ENCODE results near the gene FAAP20. TPM values are rescaled to one million over a fixed set of nuclear protein-coding genes. Genes with fewer than 3 reads are reported as not detected.

FAAP20 gene
- total and polyA plus RNA-seq, 2 of the 8 experiments (the other 6 are each of a cell fraction or from before 2014, with no cell fraction given) = 58.4 to 99.8 TPM

DNA sequence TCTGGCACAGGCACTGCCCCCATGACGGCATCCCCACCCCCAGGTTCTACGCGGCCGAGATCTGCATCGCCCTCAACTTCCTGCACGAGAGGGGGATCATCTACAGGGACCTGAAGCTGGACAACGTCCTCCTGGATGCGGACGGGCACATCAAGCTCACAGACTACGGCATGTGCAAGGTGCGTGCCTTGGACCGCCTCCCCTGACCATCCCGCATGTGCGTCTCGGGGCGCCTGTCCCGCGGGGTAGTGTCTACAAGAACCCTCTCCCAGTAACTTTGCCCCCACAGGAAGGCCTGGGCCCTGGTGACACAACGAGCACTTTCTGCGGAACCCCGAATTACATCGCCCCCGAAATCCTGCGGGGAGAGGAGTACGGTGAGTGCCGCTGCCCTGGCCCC is 22.6 kb downstream of the FAAP20 start:
- no peak overlapping the region for H3K4me3 ChIP-seq (ENCODE audit: extremely low read depth in 1 of 4, insufficient read depth in 2 of 4, low read depth in 3 of 4, low read length in 4 of 4)
- H3K9me3 ChIP-seq (ENCODE audit: insufficient read depth in 2 of 2, low read depth in 1 of 2, low read length in 1 of 2) = no peaks in the 10 kb centered on the region
- no peak overlapping the region for H3K4me2 ChIP-seq (ENCODE audit: insufficient read depth in 1 of 2, low read depth in 2 of 2, low read length in 2 of 2)
- H2AFZ ChIP-seq (ENCODE audit: low read length) = no peak overlapping the region
- no peak overlapping the region for H2BK120ac ChIP-seq (replicated peaks; ENCODE audit: low read depth, low read length)
- H2AK5ac ChIP-seq (ENCODE audit: low read depth, low read length) = no peak overlapping the region
- CTCF ChIA-PET (ENCODE audit: partially characterized antibody) = interaction anchor here (0.6 to 6.0 kb wide), 6 partner anchors 8 to 210 kb away, joined by 3 to 47 read pairs (median 4); no protein-coding TSS in a partner anchor
- no peak overlapping the region for H3K18ac ChIP-seq (ENCODE audit: extremely low read depth, low read length)
- H3K14ac ChIP-seq (ENCODE audit: insufficient read length) = no peak overlapping the region
- H3K9ac ChIP-seq (replicated peaks in 1 of 4; ENCODE audit: extremely low read depth in 1 of 4, low read depth in 3 of 4, low read length in 3 of 4) = no peak overlapping the region
- H3K4me1 ChIP-seq (replicated peaks in 1 of 4; ENCODE audit: control insufficient read depth in 3 of 4, insufficient read depth in 4 of 4, low read length in 3 of 4) = no peaks in the 10 kb centered on the region; a peak in 2 of 7 replicates
- H3K56ac ChIP-seq (replicated peaks; ENCODE audit: insufficient read length, low read depth, low read length) = no peak overlapping the region
- no peak overlapping the region for H4K8ac ChIP-seq (ENCODE audit: extremely low read depth, insufficient read depth, low read length)
- POLR2A ChIA-PET (ENCODE audit: partially characterized antibody) = no interaction called here
- FAIRE-seq (no peak), DNase-seq (ENCODE audit: low read depth in 1 of 2, low spot score in 2 of 2) (no peak)
- no peak overlapping the region for H4K5ac ChIP-seq (ENCODE audit: insufficient read length, low read depth, low read length)
- H3K4ac ChIP-seq (replicated peaks; ENCODE audit: insufficient read length, low read depth, low read length) = no peak overlapping the region
- peak overlapping the region; percentile 12; the same call in 1 of the 2 replicates for H2BK5ac ChIP-seq (ENCODE audit: low read depth, low read length)
- H3K79me1 ChIP-seq (ENCODE audit: low read depth, low read length) = no peaks in the 10 kb centered on the region; the same call in none of the 2 replicates
- H2BK20ac ChIP-seq (ENCODE audit: low read length) = no peak overlapping the region
- no peak for TF ChIP-seq TEAD4 (IDR thresholded peaks at IDR 0.05; ENCODE audit: low read depth, low read length)
- H2BK15ac ChIP-seq (ENCODE audit: low read length) = no peak overlapping the region
- H3K27me3 ChIP-seq (replicated peaks in 1 of 4; ENCODE audit: control insufficient read depth in 3 of 4, extremely low read depth in 1 of 4, insufficient read depth in 3 of 4, low read length in 3 of 4) = no peaks in the 10 kb centered on the region
- 97% methylated on average over 24 of the region's 26 CpGs; no CpG with 5 or more reads in 1 of the 2 experiments for WGBS, 2 experiments (ENCODE audit: extremely low coverage in 1 of 2, insufficient coverage in 1 of 2, insufficient read length in 1 of 2, insufficient replicate concordance in 2 of 2, low coverage in 1 of 2, low lambda C conversion rate in 2 of 2, missing lambda C conversion rate in 1 of 2)
- H3K27ac ChIP-seq (ENCODE audit: low read depth, low read length) = no peak overlapping the region
- peaks cover 0 to 6% (median 2%) of the 10 kb centered on the region in 4 experiments; a peak in 4 of 8 replicates for H3K36me3 ChIP-seq (ENCODE audit: control insufficient read depth in 2 of 4, insufficient read depth in 4 of 4, low read length in 3 of 4)
- H4K91ac ChIP-seq (replicated peaks; ENCODE audit: insufficient read length, low read length) = no peak overlapping the region
- no peaks in the 10 kb centered on the region; the same call in 1 of the 2 replicates for H3K23me2 ChIP-seq (ENCODE audit: low read depth, low read length)
- H3K23ac ChIP-seq (ENCODE audit: insufficient read length) = no peak overlapping the region
- no peak overlapping the region for H2BK12ac ChIP-seq (ENCODE audit: low read depth, low read length)
- H4K20me1 ChIP-seq (replicated peaks in 1 of 2; ENCODE audit: control insufficient read depth in 1 of 2, insufficient read depth in 2 of 2, low read length in 2 of 2) = peaks cover 0 to 4% of the 10 kb centered on the region in 2 experiments
- no peaks in the 10 kb centered on the region; a peak in 1 of 4 replicates for H3K79me2 ChIP-seq (ENCODE audit: control insufficient read depth in 1 of 2, insufficient read depth in 2 of 2, low read length in 2 of 2)

Data from H1 (cell line).